Dendritic cell treated with granulocyte-macrophage colony-stimulating factor and Interleukin-4, amounts not matched to agents 40 ng/mL and 50 ng/mL, for 4 days (primary cell): ENCODE results near the gene SOAT2.
"Not testable (repeated sequence)": the region's sequence is repeated elsewhere in the genome, so short reads cannot be mapped to it uniquely, and the experiment has no call there.

Source experiments
- H3K27ac Mint-ChIP-seq: one replicate; pipeline ENCODE4 v1.8.0; 2022; ENCODE audit warnings: mild to moderate bottlenecking, mixed read lengths
- H3K27me3 Mint-ChIP-seq: one replicate; pipeline ENCODE4 v1.8.0; 2022; ENCODE audit warnings: mild to moderate bottlenecking, mixed read lengths
- H3K36me3 Mint-ChIP-seq: one replicate; pipeline ENCODE4 v1.8.0; 2022; ENCODE audit warnings: low read depth, mixed read lengths
- H3K4me1 Mint-ChIP-seq: one replicate; pipeline ENCODE4 v1.8.0; 2022; ENCODE audit warnings: low read depth, mixed read lengths
- H3K4me3 Mint-ChIP-seq: one replicate; pipeline ENCODE4 v1.8.0; 2022; ENCODE audit warnings: mild to moderate bottlenecking, moderate library complexity, mixed read lengths
- H3K9me3 Mint-ChIP-seq: one replicate; pipeline ENCODE4 v1.8.0; 2022; ENCODE audit warnings: mixed read lengths
- intact Hi-C: fragments of 100-400 bp; cut with micrococcal nuclease; formaldehyde crosslinking; loops from one replicate; pipeline ENCODE4 v1.15.0; 2022

SOAT2 gene

GRCh38 chr12:53090554-53090953 is 12.7 kb upstream of the SOAT2 start:
- no peaks in the 10 kb centered on the region for H3K36me3 Mint-ChIP-seq
- no peak overlapping the region for H3K4me3 Mint-ChIP-seq
- peaks cover 4% of the 10 kb centered on the region for H3K27me3 Mint-ChIP-seq
- intact Hi-C loops = no loop called here
- no peaks in the 10 kb centered on the region for H3K9me3 Mint-ChIP-seq
- peaks cover 19% of the 10 kb centered on the region for H3K4me1 Mint-ChIP-seq
- no peak overlapping the region for H3K27ac Mint-ChIP-seq

GRCh38 chr12:53091756-53092155 is 11.5 kb upstream of the SOAT2 start:
- intact Hi-C loops = no loop called here
- H3K27me3 Mint-ChIP-seq = peaks cover 7% of the 10 kb centered on the region
- H3K9me3 Mint-ChIP-seq = no peaks in the 10 kb centered on the region
- no peaks in the 10 kb centered on the region for H3K36me3 Mint-ChIP-seq
- H3K27ac Mint-ChIP-seq = no peak overlapping the region
- peaks cover 29% of the 10 kb centered on the region for H3K4me1 Mint-ChIP-seq
- no peak overlapping the region for H3K4me3 Mint-ChIP-seq

- no peak overlapping the region for H3K4me3 Mint-ChIP-seq
- intact Hi-C loops = no loop called here
Measured at GRCh38 chr12:53093777-53094393, 9.4 kb upstream of the SOAT2 start.

GRCh38 chr12:53094394-53094787 is 8.9 kb upstream of the SOAT2 start:
- H3K4me1 Mint-ChIP-seq = peaks cover 55% of the 10 kb centered on the region
- H3K27me3 Mint-ChIP-seq = peaks cover 27% of the 10 kb centered on the region
- H3K27ac Mint-ChIP-seq = peak overlapping the region; percentile 90
- no peak overlapping the region for H3K4me3 Mint-ChIP-seq
- H3K36me3 Mint-ChIP-seq = no peaks in the 10 kb centered on the region
- H3K9me3 Mint-ChIP-seq = no peaks in the 10 kb centered on the region
- intact Hi-C loops = no loop called here

More at GRCh38 chr12:53093777-53094393, 9.4 kb upstream of the SOAT2 start:
- Mint-ChIP-seq H3K4me1 (peaks cover 49% of the 10 kb centered on the region), H3K27me3 (peaks cover 22% of the 10 kb centered on the region), H3K27ac (peak overlapping the region; percentile 90), H3K36me3 (no peaks in the 10 kb centered on the region), H3K9me3 (no peaks in the 10 kb centered on the region)

- H3K9me3 Mint-ChIP-seq, intact Hi-C loops, H3K36me3 Mint-ChIP-seq, H3K4me3 Mint-ChIP-seq: not testable (repeated sequence)
- Mint-ChIP-seq H3K4me1 (peaks cover 55% of the 10 kb centered on the region), H3K27me3 (peaks cover 28% of the 10 kb centered on the region), H3K27ac (peak overlapping the region; percentile 90)
Measured at GRCh38 chr12:53094796-53095595, 8.3 kb upstream of the SOAT2 start.

- H3K27ac Mint-ChIP-seq, intact Hi-C loops, H3K36me3 Mint-ChIP-seq, H3K9me3 Mint-ChIP-seq, H3K4me3 Mint-ChIP-seq: not testable (repeated sequence)
- Mint-ChIP-seq H3K27me3 (peaks cover 28% of the 10 kb centered on the region), H3K4me1 (peaks cover 55% of the 10 kb centered on the region)
Measured at GRCh38 chr12:53095596-53095895, 7.7 kb upstream of the SOAT2 start.

GRCh38 chr12:53096089-53096741 is 7.1 kb upstream of the SOAT2 start:
- no peaks in the 10 kb centered on the region for H3K9me3 Mint-ChIP-seq
- H3K4me1 Mint-ChIP-seq = peaks cover 57% of the 10 kb centered on the region
- intact Hi-C loops = no loop called here
- no peak overlapping the region for H3K27ac Mint-ChIP-seq
- H3K4me3 Mint-ChIP-seq = no peak overlapping the region
- peaks cover 28% of the 10 kb centered on the region for H3K27me3 Mint-ChIP-seq
- H3K36me3 Mint-ChIP-seq = no peaks in the 10 kb centered on the region

GRCh38 chr12:53096759-53097158 is 6.5 kb upstream of the SOAT2 start:
- H3K36me3 Mint-ChIP-seq = no peaks in the 10 kb centered on the region
- H3K9me3 Mint-ChIP-seq = no peaks in the 10 kb centered on the region
- H3K27ac Mint-ChIP-seq = peak overlapping the region; percentile 29
- H3K4me1 Mint-ChIP-seq = peaks cover 61% of the 10 kb centered on the region
- peak overlapping the region; percentile 73 for H3K4me3 Mint-ChIP-seq
- intact Hi-C loops = no loop called here
- H3K27me3 Mint-ChIP-seq = peaks cover 28% of the 10 kb centered on the region

GRCh38 chr12:53097207-53097563 is 6.1 kb upstream of the SOAT2 start:
- Mint-ChIP-seq H3K9me3 (no peaks in the 10 kb centered on the region), H3K27ac (peak overlapping the region; percentile 29), H3K27me3 (peaks cover 28% of the 10 kb centered on the region), H3K36me3 (no peaks in the 10 kb centered on the region), H3K4me3 (peak overlapping the region; percentile 73), H3K4me1 (peaks cover 66% of the 10 kb centered on the region)
- intact Hi-C loops = no loop called here

- Mint-ChIP-seq H3K4me3 (peak within 1 kb of the TSS; percentile 73), H3K36me3 (no peaks in the 10 kb centered on the region), H3K27ac (peak within 1 kb of the TSS; percentile 29), H3K9me3 (no peaks in the 10 kb centered on the region), H3K27me3 (peaks cover 28% of the 10 kb centered on the region), H3K4me1 (peaks cover 71% of the 10 kb centered on the region)
- intact Hi-C loops = no loop called here
Measured at GRCh38 chr12:53097564-53098353, 5.5 kb upstream of the SOAT2 start, which contains the start of gene IGFBP6. Gene IGFBP6 (plus strand): TSS chr12:53097667. CDS start chr12:53097718, 51 bp downstream.

GRCh38 chr12:53098354-53098981 is 4.8 kb upstream of the SOAT2 start:
- H3K27me3 Mint-ChIP-seq = peaks cover 28% of the 10 kb centered on the region
- no peaks in the 10 kb centered on the region for H3K9me3 Mint-ChIP-seq
- H3K36me3 Mint-ChIP-seq = no peaks in the 10 kb centered on the region
- peaks cover 71% of the 10 kb centered on the region for H3K4me1 Mint-ChIP-seq
- peak overlapping the region; percentile 29 for H3K27ac Mint-ChIP-seq
- H3K4me3 Mint-ChIP-seq = peak overlapping the region; percentile 73
- intact Hi-C loops = no loop called here

- peaks cover 71% of the 10 kb centered on the region for H3K4me1 Mint-ChIP-seq
- H3K27ac Mint-ChIP-seq = peak overlapping the region; percentile 29
- no peak overlapping the region for H3K4me3 Mint-ChIP-seq
- intact Hi-C loops = loop anchor here (1.0 kb wide), 1 partner anchor 33 kb away; no protein-coding TSS in a partner anchor
- no peaks in the 10 kb centered on the region for H3K9me3 Mint-ChIP-seq
- H3K36me3 Mint-ChIP-seq = no peaks in the 10 kb centered on the region
- H3K27me3 Mint-ChIP-seq = peaks cover 28% of the 10 kb centered on the region
Measured at GRCh38 chr12:53099071-53099882, 4.0 kb upstream of the SOAT2 start.
